IMR-90 (cell line): ENCODE measurements around the gene GOLGA3.

Experiments
- BHLHE40 ChIP-seq: fragments of 150-350 bp; IDR thresholded peaks from 2 replicates; pipeline ENCODE4 v1.6.1; 2016; ENCODE audit warnings: mild to moderate bottlenecking, low read depth, low read length
- CEBPB ChIP-seq: IDR thresholded peaks from 2 replicates; pipeline ENCODE4 v1.6.1; 2012; ENCODE audit warnings: low read depth, low read length, improper control_type of control experiment
- CHD1 ChIP-seq: IDR thresholded peaks from 2 replicates; pipeline ENCODE4 v1.6.1; 2012; ENCODE audit warnings: low read depth, low read length, improper control_type of control experiment
- CTCF ChIP-seq: conservative IDR thresholded peaks from 2 replicates; pipeline ENCODE4 v1.5.1; 2012; ENCODE audit warnings: mild to moderate bottlenecking, low read depth, low read length, improper control_type of control experiment
- ELK1 ChIP-seq: fragments of 150-350 bp; IDR thresholded peaks from 2 replicates; pipeline ENCODE4 v1.6.1; 2016; ENCODE audit warnings: low read depth, mild to moderate bottlenecking, low read length, moderate library complexity, borderline replicate concordance
- FOS ChIP-seq: fragments of 150-350 bp; IDR thresholded peaks from 2 replicates; pipeline ENCODE4 v1.6.1; 2016; ENCODE audit warnings: low read depth, low read length
- MXI1 ChIP-seq: IDR thresholded peaks from 2 replicates; pipeline ENCODE4 v1.6.1; 2012; ENCODE audit warnings: low read depth, mild to moderate bottlenecking, low read length, moderate library complexity, borderline replicate concordance
- NFE2L2 ChIP-seq: fragments of 150-350 bp; IDR thresholded peaks from 2 replicates; pipeline ENCODE4 v1.6.1; 2016; ENCODE audit warnings: low read depth, mild to moderate bottlenecking, low read length
- POLR2A ChIP-seq: IDR thresholded peaks from 2 replicates; pipeline ENCODE4 v1.6.1; 2012; ENCODE audit warnings: mild to moderate bottlenecking, low read depth, low read length
- RAD21 ChIP-seq: IDR thresholded peaks from 2 replicates; pipeline ENCODE4 v1.6.1; 2012; ENCODE audit warnings: low read length, improper control_type of control experiment
- RCOR1 ChIP-seq: IDR thresholded peaks from 2 replicates; pipeline ENCODE4 v1.6.1; 2012; ENCODE audit warnings: mild to moderate bottlenecking, low read length, improper control_type of control experiment; ENCODE audit not compliant: insufficient replicate concordance
- RFX5 ChIP-seq: IDR thresholded peaks from 2 replicates; pipeline ENCODE4 v1.8.0; 2012; ENCODE audit warnings: low read depth, mild to moderate bottlenecking, low read length, moderate library complexity
- SMC3 ChIP-seq: fragments of 150-350 bp; IDR thresholded peaks from 2 replicates; pipeline ENCODE4 v1.6.1; 2016; ENCODE audit warnings: low read depth, mild to moderate bottlenecking, antibody characterized with exemption, low read length, moderate library complexity
- USF2 ChIP-seq: fragments of 150-350 bp; IDR thresholded peaks from 2 replicates; pipeline ENCODE4 v1.6.1; 2017; ENCODE audit warnings: mild to moderate bottlenecking, antibody characterized with exemption, low read length, low read depth

GRCh38 chr12:132804426-132804861 lies 24.2 kb downstream of the GOLGA3 start:
- no peak for TF ChIP-seq CTCF
- no peak for TF ChIP-seq RAD21
- no peak for TF ChIP-seq SMC3
- no peak for TF ChIP-seq BHLHE40
- no peak for TF ChIP-seq POLR2A
- no peak for TF ChIP-seq NFE2L2
- TF ChIP-seq MXI1 = no peak
- no peak for TF ChIP-seq FOS
- no peak for TF ChIP-seq CHD1
- no peak for TF ChIP-seq USF2
- TF ChIP-seq ELK1 = no peak
- no peak for TF ChIP-seq CEBPB
- TF ChIP-seq RFX5 = no peak
- no peak for TF ChIP-seq RCOR1
